Esophagus (tissue), 2 donors: ENCODE data around the gene ANKRD6. TPM values are rescaled to one million over a fixed set of nuclear protein-coding genes. Genes with fewer than 3 reads are reported as not detected.
"Not testable (repeated sequence)": the region's sequence is repeated elsewhere in the genome, so short reads cannot be mapped to it uniquely, and the experiment has no call there.

Experiments used
- H3K27ac ChIP-seq, 2 donors: one replicate each; pipeline ENCODE4 v1.5.1; 2013; ENCODE audit warnings: low read depth in 2 of 2, mild to moderate bottlenecking in 2 of 2, inconsistent platforms in 1 of 2, low read length in 1 of 2, moderate library complexity in 1 of 2
- H3K27me3 ChIP-seq, 2 donors: one replicate each; pipeline ENCODE4 v1.6.1; 2013; ENCODE audit warnings: low read length in 2 of 2, control low read depth in 1 of 2, mild to moderate bottlenecking in 1 of 2; ENCODE audit not compliant: insufficient read depth in 2 of 2, control insufficient read depth in 1 of 2
- H3K36me3 ChIP-seq, 2 donors: one replicate each; pipeline ENCODE4 v1.6.1; 2013; ENCODE audit warnings: low read length in 1 of 2; ENCODE audit not compliant: control insufficient read depth in 2 of 2, insufficient read depth in 2 of 2
- H3K4me1 ChIP-seq, 2 donors: one replicate each; pipeline ENCODE4 v1.6.1; 2013; ENCODE audit warnings: low read length in 1 of 2; ENCODE audit not compliant: control insufficient read depth in 2 of 2, insufficient read depth in 2 of 2
- H3K4me3 ChIP-seq, 2 donors: one replicate each; pipeline ENCODE4 v1.5.1; 2013; ENCODE audit warnings: low read length in 2 of 2, mild to moderate bottlenecking in 2 of 2, low read depth in 1 of 2, moderate library complexity in 1 of 2
- H3K9me3 ChIP-seq, 2 donors: one replicate each; pipeline ENCODE4 v1.6.1; 2013; ENCODE audit warnings: mild to moderate bottlenecking in 2 of 2, low read depth in 1 of 2, low read length in 1 of 2, moderate library complexity in 1 of 2; ENCODE audit not compliant: control insufficient read depth in 2 of 2, insufficient read depth in 1 of 2
- WGBS, 2 donors: extraction: QIAGEN DNeasy Blood & Tissue Kit; methylation state at CpG; one replicate each; pipeline ENCODE4 v1.1.7; 2013; 5-methylcytosine and 5-hydroxymethylcytosine counted together
- polyA plus RNA-seq, 2 donors: library from polyadenylated mRNA; stranded (reverse); fragments of 200-250 nt; gene quantifications; one replicate each; pipeline ENCODE4 v1.2.3, GENCODE V29; 2013
- donor health status: healthy with polysubstance abuse.
- donor health status: Bipolar disorder and iron deficiency.

The ANKRD6 gene
- polyA plus RNA-seq, 2 donors = 2.9 to 5.8 TPM

DNA sequence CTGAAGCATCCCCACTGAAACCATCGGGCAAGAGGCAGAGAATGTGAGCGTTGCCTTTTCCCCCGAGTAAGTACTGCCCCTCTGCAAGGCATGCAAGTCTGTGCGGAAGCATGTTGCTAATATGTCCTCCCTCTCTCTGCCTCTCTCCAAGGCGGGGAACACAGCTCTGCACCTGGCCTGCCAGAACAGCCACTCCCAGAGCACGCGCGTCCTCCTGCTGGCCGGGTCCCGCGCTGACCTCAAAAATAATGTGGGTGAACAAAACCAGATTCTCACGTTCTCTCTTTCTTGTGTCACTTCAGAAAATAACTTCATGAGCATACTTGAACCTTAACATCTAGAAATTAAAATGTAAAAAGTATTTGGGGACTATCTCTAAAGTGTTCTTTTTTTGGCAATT, 179.2 kb downstream of the ANKRD6 start:
- no peak overlapping the region for H3K4me3 ChIP-seq
- no peak overlapping the region for H3K27ac ChIP-seq
- H3K9me3 ChIP-seq = no peaks in the 10 kb centered on the region
- H3K4me1 ChIP-seq = no peaks in the 10 kb centered on the region
- no peaks in the 10 kb centered on the region for H3K27me3 ChIP-seq
- WGBS, 2 donors = 84 to 85% methylated on average over 12 of the region's 12 CpGs
- H3K36me3 ChIP-seq = no peaks in the 10 kb centered on the region

DNA sequence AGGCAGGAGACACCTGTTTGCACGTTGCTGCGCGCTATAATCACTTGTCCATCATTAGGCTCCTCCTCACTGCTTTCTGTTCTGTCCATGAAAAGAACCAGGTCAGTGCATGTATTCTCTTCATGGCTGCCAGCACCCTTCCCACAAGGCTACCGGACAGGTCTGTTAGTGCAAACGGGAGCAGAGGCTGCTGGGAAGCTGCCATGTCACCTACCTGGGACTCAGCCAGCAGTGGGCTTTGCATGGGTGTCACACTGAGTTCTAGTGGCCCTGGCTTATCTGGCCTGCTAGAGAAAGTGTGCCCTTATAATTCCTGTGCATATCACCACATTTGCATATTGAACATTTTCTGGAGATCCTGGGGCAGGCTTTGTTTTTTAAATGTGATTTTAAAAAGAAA, 180.8 kb downstream of the ANKRD6 start:
- Histone ChIP-seq H3K36me3 (no peaks in the 10 kb centered on the region), H3K4me1 (no peaks in the 10 kb centered on the region), H3K27ac (no peak overlapping the region), H3K4me3 (no peak overlapping the region), H3K9me3 (no peaks in the 10 kb centered on the region), H3K27me3 (no peaks in the 10 kb centered on the region)
- 76 to 79% methylated on average over 5 of the region's 5 CpGs for WGBS, 2 donors

DNA sequence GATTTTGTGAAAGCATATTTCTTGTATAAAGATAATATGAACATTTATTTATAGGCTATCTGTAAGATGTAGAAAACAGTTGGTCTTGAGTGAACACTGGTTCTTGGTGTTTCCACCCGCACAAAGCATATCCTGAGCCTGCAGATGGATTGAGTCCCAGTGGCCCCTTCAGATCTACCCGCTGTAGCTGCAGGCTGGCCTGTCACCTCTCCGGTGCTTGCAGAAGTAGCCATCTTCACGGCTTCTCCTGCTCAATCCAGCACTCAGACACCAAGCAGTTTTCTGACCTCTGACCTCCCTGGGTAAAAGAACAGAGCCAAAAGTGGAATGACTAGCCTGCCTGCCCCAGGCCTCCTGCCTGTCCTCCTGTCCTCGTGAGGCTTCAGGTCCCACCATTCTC, 182.9 kb downstream of the ANKRD6 start:
- Histone ChIP-seq H3K4me3 (no peak overlapping the region), H3K27me3 (no peaks in the 10 kb centered on the region), H3K4me1 (no peaks in the 10 kb centered on the region), H3K27ac (no peak overlapping the region), H3K9me3 (no peaks in the 10 kb centered on the region), H3K36me3 (no peaks in the 10 kb centered on the region)
- WGBS, 2 donors = 92 to 95% methylated on average over 5 of the region's 5 CpGs

DNA sequence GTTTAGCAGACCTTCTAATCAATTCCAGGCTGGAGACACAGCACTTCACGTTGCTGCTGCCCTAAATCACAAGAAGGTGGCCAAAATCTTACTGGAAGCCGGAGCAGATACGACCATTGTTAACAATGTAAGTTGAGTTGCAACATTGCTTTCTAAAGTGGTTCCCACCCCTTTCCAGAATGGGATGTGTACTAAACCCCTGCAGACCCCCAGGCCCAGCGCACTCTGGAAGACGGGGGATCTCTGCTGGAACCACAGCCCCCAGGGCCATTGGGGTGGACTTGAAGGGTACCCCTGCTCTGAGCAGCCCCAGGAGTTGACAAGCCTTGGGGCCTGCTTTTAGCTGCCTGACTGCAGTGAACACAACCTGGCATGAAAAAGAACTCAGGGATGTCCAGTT, 183.6 kb downstream of the ANKRD6 start:
- no peak overlapping the region for H3K4me3 ChIP-seq
- H3K27me3 ChIP-seq = no peaks in the 10 kb centered on the region
- H3K4me1 ChIP-seq = no peaks in the 10 kb centered on the region
- H3K27ac ChIP-seq = no peak overlapping the region
- H3K36me3 ChIP-seq = no peaks in the 10 kb centered on the region
- H3K9me3 ChIP-seq = no peaks in the 10 kb centered on the region
- 86 to 93% methylated on average over 5 of the region's 5 CpGs for WGBS, 2 donors

DNA sequence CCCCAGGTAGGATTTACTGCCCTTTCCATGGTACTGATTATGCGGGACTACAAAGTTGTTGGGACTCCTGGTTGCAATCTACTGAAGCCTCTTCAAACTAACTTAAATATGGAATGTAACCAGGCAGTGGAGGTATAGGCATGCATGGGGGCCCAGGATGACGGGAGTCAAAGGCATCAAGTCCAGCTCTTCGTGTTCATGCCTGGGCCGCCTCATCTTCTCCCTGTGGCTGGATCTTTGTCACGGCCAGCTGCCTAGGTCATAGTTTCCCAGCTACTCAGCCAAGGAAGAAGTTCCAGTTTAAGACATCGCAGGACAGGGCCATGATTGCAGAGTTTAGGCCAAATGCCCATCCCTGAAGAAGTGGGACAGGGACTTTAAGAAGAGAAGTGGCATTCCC, 185.1 kb downstream of the ANKRD6 start:
- no peaks in the 10 kb centered on the region for H3K4me1 ChIP-seq
- H3K36me3 ChIP-seq = no peaks in the 10 kb centered on the region
- H3K9me3 ChIP-seq = no peaks in the 10 kb centered on the region
- no peaks in the 10 kb centered on the region for H3K27me3 ChIP-seq
- no peak overlapping the region for H3K27ac ChIP-seq
- no peak overlapping the region for H3K4me3 ChIP-seq
- 93 to 95% methylated on average over 6 of the region's 6 CpGs for WGBS, 2 donors

DNA sequence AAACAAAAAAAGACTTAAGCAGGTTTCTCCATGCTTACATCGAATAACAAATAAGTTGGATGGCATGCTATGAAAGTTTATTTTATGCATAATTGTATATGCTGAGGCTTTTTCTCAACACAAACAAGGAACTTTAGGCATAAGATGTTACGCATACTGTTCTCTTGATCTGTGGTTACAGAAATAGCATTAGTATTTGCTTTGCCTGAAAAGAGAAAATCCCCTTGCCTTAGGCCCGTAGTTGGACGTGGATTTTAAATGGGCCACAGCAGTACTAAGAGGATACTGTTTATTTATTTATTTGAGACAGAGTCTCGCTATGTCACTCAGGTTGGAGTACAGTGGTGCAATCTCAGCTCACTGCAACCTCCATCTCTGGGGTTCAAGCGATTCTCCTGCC, 186.6 kb downstream of the ANKRD6 start:
- Histone ChIP-seq H3K9me3 (no peaks in the 10 kb centered on the region), H3K36me3 (peaks cover 2 to 9% of the 10 kb centered on the region in 2 donors), H3K4me3 (no peak overlapping the region), H3K27me3 (no peaks in the 10 kb centered on the region), H3K27ac (no peak overlapping the region), H3K4me1 (no peaks in the 10 kb centered on the region)
- 88 to 91% methylated on average over 6 of the region's 6 CpGs for WGBS, 2 donors

DNA sequence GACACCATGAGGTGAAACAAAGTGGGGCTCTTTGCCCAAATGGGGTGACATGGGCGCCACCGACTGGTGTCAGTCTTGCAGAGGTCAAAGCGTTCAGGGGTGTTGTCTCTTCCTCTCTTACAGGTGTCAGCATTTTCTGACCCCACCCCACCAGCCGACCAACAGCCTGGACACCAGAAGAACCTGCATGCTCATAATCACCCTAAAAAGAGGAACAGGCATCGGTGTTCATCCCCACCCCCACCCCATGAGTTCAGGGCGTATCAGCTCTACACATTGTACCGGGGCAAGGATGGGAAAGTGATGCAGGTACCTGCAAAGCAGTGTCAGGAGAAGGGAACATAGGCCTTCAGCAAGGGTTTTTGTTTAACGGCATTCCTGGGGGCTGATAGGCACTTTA, 190.8 kb downstream of the ANKRD6 start:
- H3K27me3 ChIP-seq = no peaks in the 10 kb centered on the region
- H3K4me1 ChIP-seq = no peaks in the 10 kb centered on the region
- no peaks in the 10 kb centered on the region for H3K9me3 ChIP-seq
- WGBS, 2 donors = 91 to 93% methylated on average over 8 of the region's 8 CpGs
- no peak overlapping the region for H3K4me3 ChIP-seq
- H3K36me3 ChIP-seq = peaks cover 2 to 18% of the 10 kb centered on the region in 2 donors
- no peak overlapping the region for H3K27ac ChIP-seq

DNA sequence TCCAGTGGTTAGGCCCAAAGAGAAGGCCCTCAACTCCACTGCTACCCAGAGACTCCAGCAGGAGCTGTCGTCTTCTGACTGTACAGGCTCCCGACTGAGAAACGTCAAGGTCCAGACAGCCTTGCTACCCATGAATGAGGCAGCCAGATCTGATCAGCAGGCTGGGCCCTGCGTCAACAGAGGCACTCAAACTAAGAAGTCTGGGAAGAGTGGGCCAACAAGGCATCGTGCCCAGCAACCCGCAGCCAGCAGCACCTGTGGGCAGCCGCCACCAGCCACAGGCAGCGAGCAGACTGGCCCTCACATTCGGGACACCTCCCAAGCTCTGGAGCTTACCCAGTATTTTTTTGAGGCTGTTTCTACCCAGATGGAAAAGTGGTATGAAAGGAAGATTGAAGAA, 197.5 kb downstream of the ANKRD6 start:
- H3K27me3 ChIP-seq = no peaks in the 10 kb centered on the region
- no peak overlapping the region for H3K27ac ChIP-seq
- peaks cover 5 to 8% of the 10 kb centered on the region in 2 donors for H3K36me3 ChIP-seq
- H3K9me3 ChIP-seq = no peaks in the 10 kb centered on the region
- no peaks in the 10 kb centered on the region for H3K4me1 ChIP-seq
- WGBS, 2 donors = 86 to 87% methylated on average over 9 of the region's 9 CpGs
- no peak overlapping the region for H3K4me3 ChIP-seq

DNA sequence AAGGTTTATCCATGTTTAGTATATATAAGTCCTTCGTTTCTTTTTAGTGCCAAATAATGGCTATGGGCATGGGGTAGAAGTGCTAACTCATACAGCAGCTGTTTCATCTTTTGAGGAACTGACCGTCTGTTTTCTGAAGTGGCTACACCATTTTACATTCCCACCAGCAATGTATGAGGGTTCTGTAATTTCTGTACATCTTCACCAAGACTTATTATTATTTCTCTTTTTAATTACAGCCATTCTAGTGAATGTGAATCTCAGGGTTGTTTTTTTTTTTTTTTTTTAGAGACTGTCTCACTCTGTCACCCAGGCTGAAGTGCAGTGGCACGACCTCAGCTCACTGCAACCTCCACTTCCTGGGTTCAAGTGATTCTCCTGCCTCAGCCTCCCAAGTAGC, 203.5 kb downstream of the ANKRD6 start:
- H3K4me3 ChIP-seq, H3K27ac ChIP-seq: not testable (repeated sequence)

DNA sequence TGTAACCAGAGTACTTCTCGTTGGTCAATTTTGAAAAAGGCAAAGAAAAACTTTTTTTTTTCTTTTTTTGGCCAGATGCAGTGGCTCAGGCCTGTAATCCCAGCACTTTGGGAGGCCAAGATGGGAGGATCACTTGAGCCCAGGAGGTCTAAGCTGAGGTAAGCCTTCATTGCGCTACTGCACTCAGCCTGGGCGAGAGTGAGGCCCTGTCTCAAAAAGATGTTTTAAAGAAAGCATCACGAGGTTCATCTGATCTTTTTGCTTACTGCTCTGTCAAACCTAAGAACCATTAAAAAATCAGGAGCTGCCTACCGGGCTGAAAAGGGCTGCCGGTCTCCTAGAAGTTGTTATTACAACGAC, 205.0 kb downstream of the ANKRD6 start:
- H3K27me3 ChIP-seq = no peaks in the 10 kb centered on the region
- 10 to 14% methylated on average over 7 of the region's 7 CpGs for WGBS, 2 donors
- H3K27ac ChIP-seq = peak overlapping the region; percentile 93 to 94
- H3K4me1 ChIP-seq = no peaks in the 10 kb centered on the region
- H3K9me3 ChIP-seq = no peaks in the 10 kb centered on the region
- peaks cover 0 to 1% of the 10 kb centered on the region in 2 donors for H3K36me3 ChIP-seq
- H3K4me3 ChIP-seq = peak overlapping the region; percentile 61 to 83

More for the DNA sequence above, 203.5 kb downstream of the ANKRD6 start:
- not testable (repeated sequence) for H3K9me3 ChIP-seq, H3K36me3 ChIP-seq, H3K4me1 ChIP-seq, H3K27me3 ChIP-seq
- WGBS, 2 donors = 95 to 98% methylated on average over 3 of the region's 3 CpGs
